Jurkat, Clone E6-1 (cell line): ENCODE data around the gene IFT22.
"Not testable (repeated sequence)": the region's sequence is repeated elsewhere in the genome, so short reads cannot be mapped to it uniquely, and the experiment has no call there.

ENCODE experiments used
- DNase-seq: peaks from one replicate; pipeline ENCODE4 v3.0.0-alpha.2; 2011; ENCODE audit warnings: low read depth, low spot score
- H3K4me3 ChIP-seq: 2 replicates; pipeline ENCODE4 v1.5.1; 2011; ENCODE audit warnings: mild to moderate bottlenecking, low read length, control low read depth, moderate library complexity

IFT22 gene

GRCh38 chr7:101328159-101328558 is 6.5 kb upstream of the IFT22 start:
- DNase-seq: no peak
- H3K4me3 ChIP-seq: no peak overlapping the region

- no peak for DNase-seq
Observed at GRCh38 chr7:101319401-101319800, 2.2 kb downstream of the IFT22 start.

GRCh38 chr7:101315336-101315735 is 6.3 kb downstream of the IFT22 start:
- peak; percentile 46 for DNase-seq
- H3K4me3 ChIP-seq: no peak overlapping the region

More at GRCh38 chr7:101319401-101319800, 2.2 kb downstream of the IFT22 start:
- no peak overlapping the region for H3K4me3 ChIP-seq

GRCh38 chr7:101308245-101309085 is 13.1 kb downstream of the IFT22 start:
- no peak overlapping the region for H3K4me3 ChIP-seq
- no peak for DNase-seq

GRCh38 chr7:101306307-101306706 is 15.3 kb downstream of the IFT22 start:
- no peak overlapping the region for H3K4me3 ChIP-seq
- DNase-seq: no peak

GRCh38 chr7:101303102-101303701 is 18.4 kb downstream of the IFT22 start:
- DNase-seq: no peak
- no peak overlapping the region for H3K4me3 ChIP-seq

- no peak overlapping the region for H3K4me3 ChIP-seq
- DNase-seq: no peak
Observed at GRCh38 chr7:101302641-101303101, 18.9 kb downstream of the IFT22 start.

- H3K4me3 ChIP-seq: no peak overlapping the region
- DNase-seq: no peak
Observed at GRCh38 chr7:101300465-101301376, 20.9 kb downstream of the IFT22 start.

GRCh38 chr7:101299511-101300464 is 21.8 kb downstream of the IFT22 start:
- DNase-seq: no peak
- H3K4me3 ChIP-seq: no peak overlapping the region

- no peak for DNase-seq
- H3K4me3 ChIP-seq: no peak overlapping the region
Observed at GRCh38 chr7:101294832-101295121, 26.8 kb downstream of the IFT22 start.

- no peak overlapping the region for H3K4me3 ChIP-seq
- DNase-seq: no peak
Observed at GRCh38 chr7:101294039-101294831, 27.4 kb downstream of the IFT22 start.

- H3K4me3 ChIP-seq, DNase-seq: not testable (repeated sequence)
Observed at GRCh38 chr7:101293069-101294021, 28.3 kb downstream of the IFT22 start.

- DNase-seq: not testable (repeated sequence)
Observed at GRCh38 chr7:101292566-101292965, 29.0 kb downstream of the IFT22 start.

GRCh38 chr7:101290186-101291037 is 31.2 kb downstream of the IFT22 start:
- DNase-seq: peak; percentile 11
- H3K4me3 ChIP-seq: not testable (repeated sequence)

More at GRCh38 chr7:101292566-101292965, 29.0 kb downstream of the IFT22 start:
- not testable (repeated sequence) for H3K4me3 ChIP-seq

GRCh38 chr7:101289687-101290086 is 31.9 kb downstream of the IFT22 start:
- not testable (repeated sequence) for DNase-seq, H3K4me3 ChIP-seq

GRCh38 chr7:101288439-101288838 is 33.2 kb downstream of the IFT22 start:
- DNase-seq: no peak

More at GRCh38 chr7:101288439-101288838, 33.2 kb downstream of the IFT22 start:
- H3K4me3 ChIP-seq: no peak overlapping the region
